ENCODE data around the gene P2RY6. TPM values are rescaled to one million over a fixed set of nuclear protein-coding genes. Genes with fewer than 3 reads are reported as not detected.

The P2RY6 gene
- total and polyA plus RNA-seq, 8 donors = 0.29 to 2.9 (median 1.3) TPM; not detected in 3

GRCh38 chr11:73257342-73258103 is 14.6 kb upstream of the P2RY6 start:
- 40 to 70% (median 65%) methylated on average over 6 of the region's 6 CpGs for WGBS, 5 donors

DNA sequence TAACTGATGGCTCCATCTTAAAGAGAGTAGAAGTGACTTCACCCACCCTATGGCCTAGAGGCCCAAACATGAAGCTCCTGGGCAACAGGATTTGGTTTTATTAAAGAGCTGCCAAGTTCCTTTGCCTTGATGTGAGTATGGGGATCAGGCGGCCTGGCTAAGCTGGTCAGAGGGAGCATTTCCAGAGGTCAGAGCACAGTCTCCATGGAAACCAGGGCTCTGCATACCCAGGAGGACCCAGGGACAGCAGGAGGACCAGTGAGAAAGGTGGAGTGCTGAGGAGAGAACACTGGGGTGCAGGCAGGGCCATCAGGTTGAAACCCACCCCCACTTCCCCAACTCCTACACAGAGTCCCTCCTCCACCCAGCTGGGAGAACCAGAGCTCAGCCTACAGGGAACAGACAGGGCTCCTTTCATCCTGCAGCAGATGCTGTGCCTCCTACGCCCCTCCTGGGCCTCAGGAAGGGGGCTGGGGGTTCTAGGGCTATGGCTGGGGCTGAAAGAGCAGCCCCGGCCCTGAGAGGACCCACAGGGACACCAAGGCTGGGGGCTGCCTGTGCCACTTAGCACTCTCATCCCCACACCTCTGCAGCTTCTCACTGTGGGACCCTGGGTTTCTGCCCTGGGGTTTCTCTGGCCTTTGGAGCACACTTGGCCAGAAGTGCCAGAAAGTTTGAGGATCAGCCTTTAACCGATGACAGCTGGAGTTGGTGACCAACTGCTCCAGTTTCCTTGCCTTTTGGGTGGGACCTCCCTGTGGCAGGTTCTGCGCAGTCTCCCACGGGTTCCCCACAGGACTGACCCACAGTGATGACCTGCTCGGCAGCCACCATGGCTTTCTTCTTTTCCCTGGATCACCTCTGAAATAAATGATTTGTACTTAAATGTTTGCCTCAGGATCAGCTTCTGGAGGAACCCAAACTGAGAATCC is 13.8 kb upstream of the P2RY6 start:
- Histone ChIP-seq H3K4me1 (peaks cover 0 to 10% (median 9%) of the 10 kb centered on the region in 4 donors), H3K27me3 (peaks cover 0 to 2% (median under 1%) of the 10 kb centered on the region in 3 donors), H3K9me3 (no peaks in the 10 kb centered on the region), H3K4me3 (no peak overlapping the region), H3K27ac (peak overlapping the region in 2 of 5 donors; percentile 40 to 49), H3K36me3 (no peaks in the 10 kb centered on the region)
- 84 to 95% (median 90%) methylated on average over 6 to 7 of the region's 7 CpGs for WGBS, 5 donors
- intact Hi-C loops (cut with DNase I; ENCODE audit: low total_unique reads) = no loop called here
- DNase-seq = peak in 1 of 2 donors; percentile 9
- TF ChIP-seq POLR2A (IDR thresholded peaks at IDR 0.05) = no peak
- no peak for TF ChIP-seq CTCF (IDR thresholded peaks at IDR 0.05)
- no peak for TF ChIP-seq EP300 (IDR thresholded peaks at IDR 0.05)
- TF ChIP-seq POLR2AphosphoS5 (IDR thresholded peaks at IDR 0.05) = no peak

More at GRCh38 chr11:73257342-73258103, 14.6 kb upstream of the P2RY6 start:
- Histone ChIP-seq H3K4me1 (peaks cover 0 to 10% (median 9%) of the 10 kb centered on the region in 4 donors), H3K9me3 (no peaks in the 10 kb centered on the region), H3K36me3 (no peaks in the 10 kb centered on the region), H3K27ac (peak overlapping the region in 3 of 5 donors; percentile 40 to 49 (median 49)), H3K4me3 (no peak overlapping the region), H3K27me3 (no peaks in the 10 kb centered on the region)
- intact Hi-C loops (cut with DNase I; ENCODE audit: low total_unique reads) = no loop called here
- peak in 1 of 2 donors; percentile 25 for DNase-seq
- TF ChIP-seq POLR2A (IDR thresholded peaks at IDR 0.05) (no peak), EP300 (IDR thresholded peaks at IDR 0.05) (no peak), POLR2AphosphoS5 (IDR thresholded peaks at IDR 0.05) (no peak)

DNA sequence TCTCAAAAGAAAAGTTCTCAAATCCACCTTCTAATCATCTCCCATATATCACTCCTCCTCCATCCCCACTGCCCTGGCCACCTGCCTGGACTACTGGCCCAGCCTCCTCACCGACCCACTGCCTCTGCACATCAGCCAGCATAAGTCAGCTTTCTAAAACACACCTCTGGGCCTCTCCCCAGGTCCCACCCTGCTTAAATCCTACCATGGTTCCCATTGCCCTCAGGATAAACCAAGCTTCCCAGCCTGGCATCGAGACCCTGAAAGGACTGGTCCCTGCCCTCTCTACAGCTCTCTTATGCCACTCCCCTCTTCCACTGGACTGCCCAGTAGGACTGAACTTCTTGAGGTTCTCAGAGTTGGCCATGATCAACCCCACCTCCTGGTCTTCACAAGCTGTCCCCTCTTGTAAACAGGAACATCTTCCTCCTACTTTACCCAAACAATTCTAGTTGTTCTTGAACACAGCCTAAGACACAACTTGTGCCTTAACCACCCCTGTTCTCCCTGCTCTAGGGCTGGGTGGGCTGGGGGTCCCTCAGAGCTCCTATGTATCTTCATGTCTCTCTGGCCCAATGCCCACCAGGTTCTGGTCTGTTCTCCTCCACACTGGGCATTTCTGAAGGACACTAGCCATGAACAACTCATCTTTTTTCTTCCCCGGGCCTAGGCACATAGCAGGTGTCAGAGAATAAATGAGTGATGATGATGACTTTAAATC is 12.6 kb upstream of the P2RY6 start:
- H3K4me3 ChIP-seq = no peak overlapping the region
- TF ChIP-seq POLR2AphosphoS5 (IDR thresholded peaks at IDR 0.05) (no peak), CTCF (IDR thresholded peaks at IDR 0.05) (no peak), POLR2A (IDR thresholded peaks at IDR 0.05) (no peak), EP300 (IDR thresholded peaks at IDR 0.05) (no peak)
- no peak overlapping the region for H3K27ac ChIP-seq
- peak in 1 of 2 donors; percentile 11 for DNase-seq
- H3K9me3 ChIP-seq = no peaks in the 10 kb centered on the region
- H3K4me1 ChIP-seq = peaks cover 5 to 16% (median 14%) of the 10 kb centered on the region in 4 donors
- intact Hi-C loops (cut with DNase I; ENCODE audit: low total_unique reads) = no loop called here
- WGBS, 5 donors = 74 to 94% (median 93%) methylated on average over 3 of the region's 3 CpGs
- peaks cover 0 to 13% (median 13%) of the 10 kb centered on the region in 3 donors for H3K27me3 ChIP-seq
- H3K36me3 ChIP-seq = no peaks in the 10 kb centered on the region

- Histone ChIP-seq H3K9me3 (no peaks in the 10 kb centered on the region), H3K4me3 (no peak overlapping the region), H3K27ac (no peak overlapping the region), H3K27me3 (peaks cover 0 to 18% (median 18%) of the 10 kb centered on the region in 3 donors), H3K4me1 (peaks cover 6 to 18% (median 17%) of the 10 kb centered on the region in 4 donors), H3K36me3 (no peaks in the 10 kb centered on the region)
- TF ChIP-seq CTCF (IDR thresholded peaks at IDR 0.05) (no peak), POLR2A (IDR thresholded peaks at IDR 0.05) (no peak), EP300 (IDR thresholded peaks at IDR 0.05) (no peak), POLR2AphosphoS5 (IDR thresholded peaks at IDR 0.05) (no peak)
- intact Hi-C loops (cut with DNase I; ENCODE audit: low total_unique reads) = no loop called here
- DNase-seq = peak in 1 of 2 donors; percentile 14
Measured at GRCh38 chr11:73260127-73260457, 12.0 kb upstream of the P2RY6 start.

Data from stomach (tissue), 9 donors.